ENCODE measurements around the gene NTN4. TPM values are rescaled to one million over a fixed set of nuclear protein-coding genes. Genes with fewer than 3 reads are reported as not detected.

The NTN4 gene
- total RNA-seq, 1 experiment from 2014 or later: 0.17 TPM

DNA sequence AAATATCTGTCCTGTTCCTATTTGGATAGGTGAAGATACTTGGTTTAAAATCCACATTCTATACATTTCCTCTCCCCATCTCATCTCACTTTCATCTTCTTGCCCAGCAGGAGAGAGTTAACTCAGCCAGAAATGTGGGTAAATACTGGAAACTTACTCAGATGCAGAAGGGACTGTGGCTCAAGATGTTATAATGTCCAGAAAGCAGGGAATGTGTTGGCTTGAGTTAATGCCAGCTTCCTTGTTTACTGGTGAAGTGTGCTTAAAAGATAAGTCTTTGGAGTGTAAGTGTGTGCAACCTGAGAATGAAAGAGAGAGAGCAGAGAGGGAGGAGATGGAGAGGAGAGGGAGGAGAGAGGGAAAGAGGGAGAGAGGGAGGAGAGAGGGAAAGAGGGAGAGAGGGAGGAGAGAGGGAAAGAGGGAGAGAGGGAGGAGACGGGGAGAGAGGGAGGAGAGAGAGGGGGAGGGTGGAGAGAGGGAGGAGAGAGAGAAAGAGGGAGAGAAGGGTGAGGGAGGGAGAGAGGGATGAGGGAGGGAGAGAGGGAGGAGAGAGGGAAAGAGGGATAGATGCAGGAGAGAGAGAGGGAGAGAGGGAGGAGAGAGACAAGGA is 46.2 kb upstream of the NTN4 start:
- H3K18ac ChIP-seq (ENCODE audit: insufficient read length, low read depth, low read length): no peak overlapping the region
- no peak overlapping the region for H2BK12ac ChIP-seq (ENCODE audit: insufficient read length, low read depth, low read length)
- Mint-ChIP-seq H3K27ac (peak overlapping the region in 1 of 3 experiments; percentile 9; a peak in 1 of 7 replicates), H3K9me3 (no peaks in the 10 kb centered on the region), H3K27me3 (ENCODE audit: low read depth) (peaks cover 3% of the 10 kb centered on the region; the same call in 1 of the 2 replicates), H3K4me3 (no peak overlapping the region), H3K36me3 (ENCODE audit: insufficient read depth in 1 of 3, low read depth in 3 of 3) (no peaks in the 10 kb centered on the region), H3K4me1 (peaks cover 8 to 10% of the 10 kb centered on the region in 2 experiments)
- no peaks in the 10 kb centered on the region for H3K9me3 ChIP-seq (ENCODE audit: control insufficient read depth, low read depth, low read length)
- no CpG with 5 or more reads among the region's 1 CpG for WGBS (ENCODE audit: extremely low coverage, insufficient read length, low lambda C conversion rate)
- no peak overlapping the region for H2BK20ac ChIP-seq (ENCODE audit: low read depth, low read length, poor library complexity, severe bottlenecking)
- H3K4me1 ChIP-seq (ENCODE audit: insufficient read depth, low read length): peaks cover 3% of the 10 kb centered on the region; the same call in 1 of the 2 replicates
- H3K4ac ChIP-seq (ENCODE audit: low read depth, low read length): no peak overlapping the region
- no peak overlapping the region for H3T11ph ChIP-seq (ENCODE audit: low read length)
- no peak for DNase-seq
- H2BK5ac ChIP-seq (ENCODE audit: insufficient read length, low read length): no peak overlapping the region
- no peaks in the 10 kb centered on the region for H3K27me3 ChIP-seq (ENCODE audit: insufficient read depth, low read length)
- no peaks in the 10 kb centered on the region for H4K20me1 ChIP-seq (ENCODE audit: control insufficient read depth, insufficient read depth, insufficient read length)
- no peak overlapping the region for H4K5ac ChIP-seq (ENCODE audit: insufficient read length, low read depth, low read length)
- H4K91ac ChIP-seq (ENCODE audit: insufficient read length, low read depth, low read length): no peak overlapping the region
- no peaks in the 10 kb centered on the region for H3K79me1 ChIP-seq (ENCODE audit: insufficient read depth, low read depth, low read length, poor library complexity, severe bottlenecking)
- H2AFZ ChIP-seq (ENCODE audit: low read length): peak overlapping the region; percentile 89
- H2BK15ac ChIP-seq (ENCODE audit: low read depth, low read length): no peak overlapping the region
- no peaks in the 10 kb centered on the region for H3K79me2 ChIP-seq (ENCODE audit: insufficient read depth, low read length)
- no peak overlapping the region for H3K56ac ChIP-seq (ENCODE audit: insufficient read length, low read depth, low read length)
- peak overlapping the region; percentile 35 for H4K8ac ChIP-seq (replicated peaks; ENCODE audit: insufficient read length, low read depth, low read length)
- no peak overlapping the region for H3K23ac ChIP-seq (ENCODE audit: insufficient read length, low read depth, low read length)
- H2AK5ac ChIP-seq (ENCODE audit: insufficient read length, low read length): no peak overlapping the region
- no peak overlapping the region for H2BK120ac ChIP-seq (ENCODE audit: low read depth, low read length, poor library complexity, severe bottlenecking)
- no peak overlapping the region for H3K27ac ChIP-seq (ENCODE audit: insufficient read length, low read depth, low read length)
- no peaks in the 10 kb centered on the region for H3K23me2 ChIP-seq (ENCODE audit: insufficient read length, low read depth, low read length, poor library complexity, severe bottlenecking)
- TF ChIP-seq, protein P1, sequence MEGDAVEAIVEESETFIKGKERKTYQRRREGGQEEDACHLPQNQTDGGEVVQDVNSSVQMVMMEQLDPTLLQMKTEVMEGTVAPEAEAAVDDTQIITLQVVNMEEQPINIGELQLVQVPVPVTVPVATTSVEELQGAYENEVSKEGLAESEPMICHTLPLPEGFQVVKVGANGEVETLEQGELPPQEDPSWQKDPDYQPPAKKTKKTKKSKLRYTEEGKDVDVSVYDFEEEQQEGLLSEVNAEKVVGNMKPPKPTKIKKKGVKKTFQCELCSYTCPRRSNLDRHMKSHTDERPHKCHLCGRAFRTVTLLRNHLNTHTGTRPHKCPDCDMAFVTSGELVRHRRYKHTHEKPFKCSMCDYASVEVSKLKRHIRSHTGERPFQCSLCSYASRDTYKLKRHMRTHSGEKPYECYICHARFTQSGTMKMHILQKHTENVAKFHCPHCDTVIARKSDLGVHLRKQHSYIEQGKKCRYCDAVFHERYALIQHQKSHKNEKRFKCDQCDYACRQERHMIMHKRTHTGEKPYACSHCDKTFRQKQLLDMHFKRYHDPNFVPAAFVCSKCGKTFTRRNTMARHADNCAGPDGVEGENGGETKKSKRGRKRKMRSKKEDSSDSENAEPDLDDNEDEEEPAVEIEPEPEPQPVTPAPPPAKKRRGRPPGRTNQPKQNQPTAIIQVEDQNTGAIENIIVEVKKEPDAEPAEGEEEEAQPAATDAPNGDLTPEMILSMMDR (conservative IDR thresholded peaks at IDR 0.05): no peak
- no peak overlapping the region for H3K9ac ChIP-seq (ENCODE audit: extremely low read depth, insufficient read length, low read length)
- H3K14ac ChIP-seq (ENCODE audit: insufficient read depth, low read length): no peak overlapping the region
- H3K4me2 ChIP-seq (ENCODE audit: insufficient read depth, insufficient read length, low read length): peak overlapping the region; percentile 18
